IMR-90 (cell line): Measurements from ENCODE around the gene CIRBP. TPM values are rescaled to one million over a fixed set of nuclear protein-coding genes. Genes with fewer than 3 reads are reported as not detected.

Experiments used
- ATAC-seq: fragments of 200-7000 bp; cut with Tn5 transposase; 2 replicates; pipeline ENCODE4 v1.9.1; 2020; ENCODE audit warnings: low read depth, mild to moderate bottlenecking, moderate library complexity
- BruUV-seq: library from RNA; stranded (reverse); fragments of 400-500 nt; replicated peaks from 2 replicates; lab custom pipeline; 2021; lab: Mats Ljungman, UMichigan
- CTCF ChIA-PET: fragments of 300-600 bp; formaldehyde crosslinking; extraction: SDS; loops from one replicate; lab custom pipeline; 2021; ENCODE audit warnings: antibody characterized with exemption; lab: Yijun Ruan, JAX
- POLR2A ChIA-PET: fragments of 300-600 bp; sonication (Branson Sonifier 250); formaldehyde crosslinking; loops from one replicate; lab custom pipeline; 2022; ENCODE audit warnings: antibody characterized with exemption; ENCODE audit not compliant: unreplicated experiment; lab: Charles Lee
- DNase-seq: peaks from one replicate; pipeline ENCODE4 v3.0.0; 2013
- H2AFZ ChIP-seq: replicated peaks from 2 replicates; pipeline ENCODE3; 2013; ENCODE audit warnings: low read length, mild to moderate bottlenecking; ENCODE audit not compliant: poor library complexity
- H2AK5ac ChIP-seq: 2 replicates; pipeline ENCODE4 v1.6.1; 2013; ENCODE audit warnings: low read depth, low read length, inconsistent platforms
- H2AK9ac ChIP-seq: replicated peaks from 2 replicates; pipeline ENCODE3; 2013; ENCODE audit warnings: mild to moderate bottlenecking, low read depth, low read length, moderate library complexity; ENCODE audit not compliant: poor library complexity
- H2BK120ac ChIP-seq: 2 replicates; pipeline ENCODE4 v1.6.1; 2013; ENCODE audit warnings: low read depth, low read length, inconsistent platforms
- H2BK15ac ChIP-seq: 3 replicates; pipeline ENCODE4 v1.6.1; 2013; ENCODE audit warnings: low read depth, low read length, inconsistent platforms
- H2BK20ac ChIP-seq: 2 replicates; pipeline ENCODE4 v1.6.1; 2013; ENCODE audit warnings: low read depth, mild to moderate bottlenecking, inconsistent platforms, low read length, moderate library complexity
- H2BK5ac ChIP-seq: 2 replicates; pipeline ENCODE4 v1.6.1; 2013; ENCODE audit warnings: mild to moderate bottlenecking, low read depth, low read length, inconsistent platforms; ENCODE audit not compliant: poor library complexity, severe bottlenecking
- H3K14ac ChIP-seq: replicated peaks from 2 replicates; pipeline ENCODE4 v1.6.1; 2013; ENCODE audit warnings: low read depth, low read length, inconsistent platforms
- H3K18ac ChIP-seq: 2 replicates; pipeline ENCODE4 v1.6.1; 2013; ENCODE audit warnings: low read depth, low read length, control low read depth
- H3K23ac ChIP-seq: 2 replicates; pipeline ENCODE4 v1.6.1; 2013; ENCODE audit warnings: low read depth, low read length, inconsistent platforms
- H3K27ac ChIP-seq: 2 replicates; pipeline ENCODE4 v1.5.1; 2013; ENCODE audit warnings: mild to moderate bottlenecking, control low read depth, low read length; ENCODE audit not compliant: insufficient read depth
- H3K27me3 ChIP-seq: 2 replicates; pipeline ENCODE4 v1.6.1; 2013; ENCODE audit warnings: low read length; ENCODE audit not compliant: control insufficient read depth, insufficient read depth
- H3K36me3 ChIP-seq: 2 replicates; pipeline ENCODE4 v1.6.1; 2013; ENCODE audit warnings: low read length, mixed read lengths; ENCODE audit not compliant: control insufficient read depth, insufficient read depth
- H3K4ac ChIP-seq: 2 replicates; pipeline ENCODE4 v1.6.1; 2013; ENCODE audit warnings: low read depth, low read length, inconsistent platforms
- H3K4me1 ChIP-seq: 2 replicates; pipeline ENCODE4 v1.6.1; 2013; ENCODE audit warnings: low read length, mixed read lengths; ENCODE audit not compliant: control insufficient read depth, insufficient read depth
- H3K4me2 ChIP-seq: 2 replicates; pipeline ENCODE4 v1.6.1; 2013; ENCODE audit warnings: low read depth, mild to moderate bottlenecking, control low read depth, low read length, moderate library complexity
- H3K4me3 ChIP-seq: 2 replicates; pipeline ENCODE4 v1.5.1; 2013; ENCODE audit warnings: low read depth, mild to moderate bottlenecking, control low read depth, low read length, moderate library complexity; ENCODE audit not compliant: insufficient read depth
- H3K56ac ChIP-seq: 2 replicates; pipeline ENCODE4 v1.6.1; 2013; ENCODE audit warnings: low read length, inconsistent platforms; ENCODE audit not compliant: insufficient read depth; ENCODE audit errors: extremely low read depth
- H3K79me1 ChIP-seq, 2 experiments: 2 replicates each; pipeline ENCODE4 v1.6.1; 2013; ENCODE audit warnings: low read length in 2 of 2, inconsistent platforms in 1 of 2, low read depth in 1 of 2
- H3K9ac ChIP-seq: 2 replicates; pipeline ENCODE4 v1.6.1; 2013; ENCODE audit warnings: low read depth, low read length, control low read depth
- H3K9me1 ChIP-seq: 2 replicates; pipeline ENCODE4 v1.6.1; 2013; ENCODE audit warnings: low read length, inconsistent platforms; ENCODE audit not compliant: insufficient read depth
- H3K9me3 ChIP-seq: 2 replicates; pipeline ENCODE4 v1.6.1; 2013; ENCODE audit warnings: low read length; ENCODE audit not compliant: control insufficient read depth, insufficient read depth
- H4K20me1 ChIP-seq: 2 replicates; pipeline ENCODE4 v1.6.1; 2013; ENCODE audit warnings: low read length, inconsistent platforms; ENCODE audit not compliant: insufficient read depth
- H4K5ac ChIP-seq: 2 replicates; pipeline ENCODE4 v1.6.1; 2013; ENCODE audit warnings: mild to moderate bottlenecking, low read depth, low read length, control low read depth
- H4K8ac ChIP-seq, 2 experiments: 2 replicates each; pipeline ENCODE4 v1.6.1; 2013; ENCODE audit warnings: low read depth in 2 of 2, low read length in 2 of 2, control low read depth in 1 of 2, inconsistent platforms in 1 of 2
- H4K91ac ChIP-seq: 2 replicates; pipeline ENCODE4 v1.6.1; 2013; ENCODE audit warnings: low read depth, low read length, inconsistent platforms; ENCODE audit not compliant: insufficient read depth
- FOS ChIP-seq: fragments of 150-350 bp; IDR thresholded peaks from 2 replicates; pipeline ENCODE4 v1.6.1; 2016; ENCODE audit warnings: low read depth, low read length
- POLR2A ChIP-seq: IDR thresholded peaks from 2 replicates; pipeline ENCODE4 v1.6.1; 2012; ENCODE audit warnings: mild to moderate bottlenecking, low read depth, low read length
- WGBS, 2 experiments: methylation state at CpG; one replicate each; pipeline versions ENCODE4 v1.1.5 to v1.1.7; 2013; ENCODE audit warnings: missing lambda C conversion rate in 2 of 2; ENCODE audit not compliant: insufficient read length in 1 of 2; ENCODE audit errors: extremely low coverage in 2 of 2; 5-methylcytosine and 5-hydroxymethylcytosine counted together
- dilution Hi-C: fragments of 300-500 bp; cut with HindIII; formaldehyde crosslinking; loops from one replicate; pipeline ENCODE4 v1.14.3; 2018; ENCODE audit warnings: low sequenced_read_pairs; ENCODE audit not compliant: unreplicated experiment
- in situ Hi-C: fragments of 300-500 bp; cut with MboI; formaldehyde crosslinking; loops from 3 replicates; pipeline ENCODE4 v1.14.3; 2019; ENCODE audit warnings: low sequenced_read_pairs, inconsistent platforms, mixed read lengths
- intact Hi-C: fragments of 100-400 bp; cut with micrococcal nuclease; formaldehyde crosslinking; loops from 2 replicates; pipeline ENCODE4 v1.10.0; 2022
- polyA plus RNA-seq, 3 experiments: library from polyadenylated mRNA; depleted of rRNA; stranded (reverse); fragments of >200 nt; gene quantifications; 2 replicates each; pipeline ENCODE4 v1.2.3, GENCODE V29; 2012; ENCODE audit warnings: low replicate concordance in 1 of 3
- total RNA-seq: library from RNA; depleted of rRNA; stranded (reverse); fragments of >200 nt; gene quantifications from 2 replicates; pipeline ENCODE4 v1.2.3, GENCODE V29; 2012

CIRBP gene
- total and polyA plus RNA-seq, 2 of the 4 experiments (the other 2 are of a cell fraction): 299 to 542 TPM

GRCh38 chr19:1263188-1263587 is 5.9 kb upstream of the CIRBP start:
- WGBS, 2 experiments: 60% methylated on average over 1 of the region's 5 CpGs; no CpG with 5 or more reads in 1 of the 2 experiments
- no peak for DNase-seq
- peaks cover 31% of the 10 kb centered on the region for H4K20me1 ChIP-seq
- no peak overlapping the region for H4K5ac ChIP-seq
- no peak overlapping the region for H3K56ac ChIP-seq
- H4K91ac ChIP-seq: peak overlapping the region; percentile 95
- no peak overlapping the region for H3K9ac ChIP-seq
- no peak overlapping the region for H3K14ac ChIP-seq
- H3K18ac ChIP-seq: no peak overlapping the region
- H3K23ac ChIP-seq: peak overlapping the region; percentile 65; the same call in 1 of the 2 replicates
- ChIA-PET CTCF (interaction anchor here (1.0 kb wide), 1 partner anchor 19 kb away, joined by 8 read pairs; no protein-coding TSS in a partner anchor), POLR2A (no interaction called here)
- peaks cover 6% of the 10 kb centered on the region; the same call in 1 of the 2 replicates for H3K36me3 ChIP-seq
- H3K9me3 ChIP-seq: no peaks in the 10 kb centered on the region
- peak overlapping the region; percentile 97 for H2AK5ac ChIP-seq
- ATAC-seq: no peak
- H3K4me3 ChIP-seq: no peak overlapping the region
- dilution Hi-C loops (no loop called here), in situ Hi-C loops (no loop called here), intact Hi-C loops (no loop called here)
- H2BK120ac ChIP-seq: peak overlapping the region; percentile 93
- no peaks in the 10 kb centered on the region for H3K27me3 ChIP-seq
- peak overlapping the region; percentile 99 for H2AK9ac ChIP-seq
- H3K4me1 ChIP-seq: peaks cover 46% of the 10 kb centered on the region
- H3K4me2 ChIP-seq: no peak overlapping the region; the same call in 1 of the 2 replicates
- peak overlapping the region; percentile 72 for H2BK20ac ChIP-seq
- H2AFZ ChIP-seq: peak overlapping the region; percentile 73
- peak overlapping the region; percentile 92 for H2BK5ac ChIP-seq
- H4K8ac ChIP-seq: peak overlapping the region in 1 of 2 experiments; percentile 56; a peak in 1 of 4 replicates
- peak overlapping the region; percentile 97 for H3K4ac ChIP-seq
- BruUV-seq: no TSS peak
- peaks cover 5 to 56% of the 10 kb centered on the region in 2 experiments; a peak in 2 of 4 replicates for H3K79me1 ChIP-seq
- TF ChIP-seq FOS (no peak), POLR2A (no peak)
- peaks cover 11% of the 10 kb centered on the region for H3K9me1 ChIP-seq
- H3K27ac ChIP-seq: peak overlapping the region; percentile 93
- 0 out of 3 replicates have a peak overlapping the region, but pooled peaks have one; percentile 36 for H2BK15ac ChIP-seq
